HG03060 (cell line): ENCODE measurements around the gene UGT2B17.
"Not testable (repeated sequence)": the region's sequence is repeated elsewhere in the genome, so short reads cannot be mapped to it uniquely, and the experiment has no call there.

Experiments
- ATAC-seq: cut with Tn5 transposase; IDR thresholded peaks from one replicate; pipeline ENCODE4 v1.9.1; 2021; ENCODE audit warnings: low read depth, moderate number of reproducible peaks; ENCODE audit not compliant: unreplicated experiment

UGT2B17 gene

GRCh38 chr4:68569466-68570121 lies 6.5 kb downstream of the UGT2B17 start:
- ATAC-seq: no peak

DNA sequence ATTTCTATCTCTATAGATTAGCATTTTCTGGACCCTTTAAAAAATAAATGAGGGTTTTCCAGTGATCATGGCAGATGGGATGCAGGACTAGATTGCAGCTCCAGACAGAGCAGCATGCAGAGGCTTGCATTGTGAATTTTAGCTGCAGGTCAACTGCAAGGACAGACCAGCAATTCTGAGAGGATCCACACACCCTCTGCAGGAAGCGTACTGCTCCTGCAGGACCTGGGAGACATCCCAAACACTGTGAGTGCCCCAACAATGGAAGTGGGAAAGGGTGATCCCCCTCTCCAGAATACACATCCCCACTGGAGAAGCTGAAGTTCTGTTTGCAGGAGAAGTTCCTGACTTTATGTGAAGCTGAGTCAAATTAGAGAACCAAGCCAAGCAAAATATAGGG lies 7.1 kb downstream of the UGT2B17 start:
- ATAC-seq: not testable (repeated sequence)

DNA sequence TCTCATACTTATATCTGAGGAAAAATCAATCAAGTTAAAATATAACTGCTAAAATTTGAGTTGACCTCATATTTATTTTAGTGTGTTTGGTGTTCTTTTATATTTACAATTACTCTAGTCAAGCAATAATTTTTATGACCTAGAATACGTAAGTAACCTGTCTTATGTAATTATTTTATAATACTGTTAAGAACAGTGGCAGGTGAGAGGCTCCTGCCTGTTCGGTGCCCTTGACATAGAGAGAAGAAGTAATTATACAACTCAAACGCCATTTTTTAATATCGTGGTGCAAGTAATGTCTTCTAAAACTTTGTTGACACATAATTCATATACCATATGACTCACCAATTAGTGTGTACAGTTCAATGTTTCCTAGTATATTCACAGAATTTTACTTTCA lies 7.6 kb downstream of the UGT2B17 start:
- ATAC-seq: not testable (repeated sequence)

DNA sequence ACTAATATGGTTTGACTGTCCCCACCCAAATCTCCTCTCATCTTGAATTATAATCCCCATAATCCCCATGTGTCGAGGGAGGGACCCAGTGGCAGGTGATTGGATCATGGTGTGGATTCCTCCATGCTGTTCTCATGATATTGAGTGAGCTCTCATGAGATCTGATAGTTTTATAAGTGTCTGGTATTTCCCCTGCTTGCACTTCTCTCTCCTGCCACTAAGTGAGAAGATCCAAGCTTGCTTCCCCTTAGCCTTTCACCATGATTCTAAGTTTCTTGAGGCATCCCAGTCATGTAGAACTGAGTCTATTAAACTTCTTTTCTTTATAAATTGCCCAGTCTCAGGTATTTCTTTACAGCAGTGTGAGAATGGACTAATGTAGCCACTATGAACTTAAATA lies 9.8 kb downstream of the UGT2B17 start:
- ATAC-seq: not testable (repeated sequence)

DNA sequence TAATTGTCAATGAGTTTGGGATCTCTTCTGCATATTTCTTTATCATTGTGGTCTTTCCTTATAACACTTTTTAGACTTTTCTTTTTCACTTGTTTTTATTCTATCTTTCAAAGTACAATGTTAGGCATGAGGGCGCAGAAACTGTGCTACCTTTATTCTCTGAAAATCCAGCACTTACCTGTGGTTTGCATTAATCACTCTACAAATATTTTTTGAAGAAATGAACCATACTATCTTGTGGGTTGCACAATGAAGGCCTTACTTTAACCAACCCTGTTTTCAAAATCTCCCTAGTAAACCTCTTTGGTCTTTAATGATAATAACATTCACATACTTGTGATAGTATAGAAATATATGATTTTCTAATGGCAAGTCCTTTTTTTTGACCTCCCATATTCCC lies 11.0 kb downstream of the UGT2B17 start:
- not testable (repeated sequence) for ATAC-seq

GRCh38 chr4:68560364-68561070 lies 15.6 kb downstream of the UGT2B17 start:
- not testable (repeated sequence) for ATAC-seq

- not testable (repeated sequence) for ATAC-seq
Measured at GRCh38 chr4:68553830-68554229, 22.3 kb downstream of the UGT2B17 start.

DNA sequence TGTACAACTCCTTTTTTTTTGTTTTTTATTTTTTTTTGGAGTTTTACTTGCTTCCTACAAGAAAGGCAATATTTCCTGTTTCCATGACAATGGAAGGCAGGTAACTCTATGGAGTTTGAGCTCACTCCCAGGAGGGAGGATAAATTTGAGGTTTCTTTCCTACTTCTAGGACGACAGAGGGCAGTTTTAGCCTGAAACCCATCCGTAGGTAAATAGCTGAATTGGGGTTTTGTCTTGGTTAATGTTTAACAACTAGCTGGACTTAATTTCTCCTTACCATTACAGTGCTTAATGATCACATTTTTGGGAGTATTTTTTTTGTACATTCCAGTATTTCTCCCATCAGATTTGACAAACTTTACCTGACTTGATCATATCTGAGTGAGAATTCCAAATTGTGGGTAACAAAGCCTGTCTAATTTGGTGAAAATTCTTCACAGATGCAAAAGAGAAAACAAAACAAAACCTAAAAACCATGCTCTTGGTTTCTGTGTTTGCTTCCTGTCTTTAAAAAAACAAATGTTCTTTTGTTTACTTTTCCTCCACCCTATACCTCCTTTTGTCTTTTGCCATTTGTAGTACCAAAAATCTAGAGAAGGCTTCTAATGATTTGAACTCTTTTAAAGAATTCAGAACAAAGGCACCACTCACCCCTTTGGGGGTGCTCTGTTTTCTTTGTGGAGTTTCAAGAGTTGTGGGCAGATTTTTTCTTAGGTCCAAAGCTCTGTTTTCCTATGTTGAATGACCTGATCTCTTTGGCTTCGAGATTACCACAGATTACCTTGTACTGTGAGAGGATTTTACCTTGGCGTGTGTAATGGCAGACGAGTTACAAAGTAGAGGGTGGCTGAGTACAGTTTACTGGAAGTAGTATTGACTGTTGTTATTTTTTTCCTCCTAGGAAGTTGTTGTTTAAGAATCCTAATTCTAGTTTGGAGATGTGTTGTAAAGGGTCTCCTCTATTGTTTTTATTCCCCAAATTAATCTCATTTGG lies 23.0 kb downstream of the UGT2B17 start:
- ATAC-seq: not testable (repeated sequence)

DNA sequence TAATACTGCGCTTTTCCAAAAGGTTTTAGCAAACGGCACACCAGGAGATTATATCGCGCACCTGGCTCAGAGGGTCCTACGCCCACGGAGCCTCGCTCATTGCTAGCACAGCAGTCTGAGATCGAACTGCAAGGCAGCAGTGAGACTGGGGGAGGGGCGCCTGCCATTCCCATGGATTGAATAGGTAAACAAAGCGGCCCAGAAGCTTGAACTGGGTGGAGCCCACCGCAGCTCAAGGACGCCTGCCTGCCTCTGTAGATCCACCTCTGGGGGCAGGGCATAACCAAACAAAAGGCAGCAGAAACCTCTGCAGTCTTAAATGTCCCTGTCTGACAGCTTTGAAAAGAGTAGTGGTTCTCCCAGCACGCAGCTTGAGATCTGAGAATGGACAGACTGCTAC lies 33.4 kb downstream of the UGT2B17 start:
- not testable (repeated sequence) for ATAC-seq

DNA sequence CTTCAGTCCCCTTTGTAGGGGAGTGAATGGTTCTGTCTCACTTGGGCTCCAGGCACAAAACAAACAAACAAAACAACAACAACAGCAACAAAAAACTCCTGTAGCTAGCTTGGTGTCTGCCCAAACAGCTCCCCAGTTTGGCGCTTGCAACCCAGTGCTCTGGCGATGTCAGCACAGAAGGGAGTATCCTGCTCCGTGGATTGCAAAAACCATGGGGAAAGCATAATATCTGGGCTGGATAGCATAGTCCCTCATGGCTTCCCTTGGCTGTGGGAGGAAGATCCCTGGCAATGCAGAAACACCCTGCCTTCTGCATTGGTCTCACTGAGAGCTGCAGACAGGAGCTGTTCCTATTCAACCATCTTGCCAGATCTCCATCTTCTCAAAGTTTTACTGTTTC lies 39.7 kb downstream of the UGT2B17 start:
- no peak for ATAC-seq

- no peak for ATAC-seq
Measured at GRCh38 chr4:68535974-68536373, 40.1 kb downstream of the UGT2B17 start.

DNA sequence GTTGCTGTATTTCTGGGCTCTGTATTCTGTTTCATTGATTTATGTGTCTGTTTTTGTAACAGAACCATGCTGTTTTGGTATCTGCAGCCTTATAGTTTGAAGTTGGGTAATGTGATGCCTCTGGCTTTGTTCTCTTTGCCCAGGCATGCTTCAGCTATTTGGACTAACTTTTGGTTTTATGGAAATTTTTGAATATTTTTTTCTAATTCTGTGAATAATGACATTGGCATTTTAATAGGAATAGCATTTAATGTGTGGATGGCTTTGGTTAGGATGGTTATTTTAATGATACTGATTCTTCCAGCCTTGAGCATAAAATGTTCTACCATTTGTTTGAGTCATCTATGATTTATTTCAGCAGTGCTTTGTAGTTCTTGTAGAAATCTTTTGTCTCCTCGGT lies 53.9 kb downstream of the UGT2B17 start:
- ATAC-seq: not testable (repeated sequence)

DNA sequence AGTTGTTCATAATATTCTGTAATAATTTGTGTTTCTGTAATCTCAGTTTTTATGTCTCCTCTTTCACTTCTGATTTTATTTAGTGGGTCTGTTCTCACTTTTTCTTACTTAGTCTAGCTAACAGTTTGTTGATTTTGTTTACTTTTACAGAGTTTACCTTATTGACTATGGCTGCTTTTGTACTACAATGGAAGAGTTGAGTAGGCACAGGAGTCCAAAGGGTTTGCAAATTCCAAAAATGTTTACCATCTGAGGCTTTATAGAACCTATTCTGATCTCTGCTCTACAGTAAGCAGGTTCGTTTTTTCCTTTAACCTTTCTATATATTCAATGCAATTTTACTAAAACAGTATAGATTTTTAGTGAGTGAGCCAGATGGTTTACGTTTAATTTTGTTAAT lies 55.1 kb downstream of the UGT2B17 start:
- ATAC-seq: no peak

- no peak for ATAC-seq
Measured at GRCh38 chr4:68518889-68519288, 57.2 kb downstream of the UGT2B17 start.

GRCh38 chr4:68505452-68505851 lies 70.7 kb downstream of the UGT2B17 start:
- peak; percentile 54 for ATAC-seq

DNA sequence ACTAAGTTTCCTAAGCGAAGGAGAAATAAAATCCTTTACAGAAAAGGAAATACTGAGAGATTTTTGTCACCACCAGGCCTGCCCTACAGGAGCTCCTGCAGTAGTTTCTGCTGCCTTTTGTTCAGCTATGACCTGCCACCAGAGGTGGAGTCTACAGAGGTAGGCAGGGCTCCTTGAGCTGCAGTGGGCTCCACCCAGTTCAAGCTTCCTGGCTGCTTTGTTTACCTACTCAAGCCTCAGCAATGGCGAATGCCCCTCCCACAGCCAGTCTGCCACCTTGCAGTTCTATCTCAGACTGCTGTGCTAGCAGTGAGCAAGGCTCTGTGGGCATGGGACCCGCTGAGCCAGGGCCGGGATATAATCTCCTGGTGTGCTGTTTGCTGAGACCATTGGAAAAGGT lies 71.3 kb downstream of the UGT2B17 start:
- not testable (repeated sequence) for ATAC-seq

- ATAC-seq: not testable (repeated sequence)
Measured at GRCh38 chr4:68503462-68503861, 72.7 kb downstream of the UGT2B17 start.

GRCh38 chr4:68499021-68499420 lies 77.1 kb downstream of the UGT2B17 start:
- no peak for ATAC-seq

- ATAC-seq: peak; percentile 90
Measured at GRCh38 chr4:68498413-68499007, 77.6 kb downstream of the UGT2B17 start.

DNA sequence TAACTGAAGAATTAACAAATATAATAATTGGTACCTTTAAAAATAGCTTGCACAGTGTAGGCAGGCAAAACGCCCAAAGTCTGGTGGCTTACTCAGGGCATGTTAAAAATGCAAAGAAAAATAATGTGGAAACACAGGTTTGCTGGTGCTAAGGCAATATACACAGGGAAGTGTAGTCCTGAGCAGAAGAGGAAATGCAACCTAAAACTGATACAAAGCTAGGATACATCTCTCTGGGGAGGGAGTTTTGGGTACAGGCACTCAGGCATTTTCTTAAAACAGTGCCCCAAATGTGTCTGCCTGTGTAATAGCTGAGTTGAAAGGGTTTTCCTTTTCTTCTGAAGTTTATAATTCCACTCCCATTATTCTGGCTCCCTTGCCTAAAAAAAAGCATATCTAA lies 81.4 kb downstream of the UGT2B17 start:
- ATAC-seq: no peak
